Endothelial cell of umbilical vein (primary cell): ENCODE results near the gene NKX2-8. TPM values are rescaled to one million over a fixed set of nuclear protein-coding genes. Genes with fewer than 3 reads are reported as not detected.

Experiments used
- Bru-seq: library from RNA; stranded (reverse); fragments of 400-500 nt; gene quantifications from one replicate; lab custom pipeline; 2021; lab: Mats Ljungman, UMichigan
- BruChase-seq, 2 experiments: library from RNA; stranded (reverse); fragments of 400-500 nt; gene quantifications; one replicate each; lab custom pipeline; 2021; lab: Mats Ljungman, UMichigan
- BruUV-seq: library from RNA; stranded (reverse); fragments of 400-500 nt; replicated peaks from 2 replicates; lab custom pipeline; 2021; lab: Mats Ljungman, UMichigan
- CTCF ChIA-PET: fragments of 300-600, 350-600 bp; sonication (Branson Sonifier 250); formaldehyde crosslinking; loops from one replicate; lab custom pipeline; 2021; ENCODE audit warnings: antibody characterized with exemption, inconsistent platforms; lab: Charles Lee
- POLR2A ChIA-PET: fragments of 300-600, 350-600 bp; sonication (Branson Sonifier 250); formaldehyde crosslinking; loops from one replicate; lab custom pipeline; 2021; ENCODE audit warnings: antibody characterized with exemption, inconsistent platforms; lab: Charles Lee
- DNase-seq: peaks from one replicate; pipeline ENCODE4 v3.0.0-alpha.2; 2011; ENCODE audit warnings: low read depth, low spot score
- FAIRE-seq: peaks from 2 replicates; lab custom pipeline; 2011; peaks lifted over from hg19 to GRCh38; lab: Jason Lieb, UNC
- H2AFZ ChIP-seq: 2 replicates; pipeline ENCODE4 v1.6.0; 2012; ENCODE audit warnings: low read depth, low read length, control low read depth, inconsistent platforms
- H3K27ac ChIP-seq: 2 replicates; pipeline ENCODE4 v1.5.1; 2011; ENCODE audit warnings: low read depth, mild to moderate bottlenecking, control low read depth, low read length, moderate library complexity; ENCODE audit not compliant: insufficient read depth
- H3K27me3 ChIP-seq, 2 experiments: 2 replicates each; pipeline versions ENCODE4 v1.6.0 to v1.6.1; 2011; ENCODE audit warnings: low read length in 2 of 2, mixed read lengths in 1 of 2; ENCODE audit not compliant: control insufficient read depth in 2 of 2, insufficient read depth in 2 of 2
- H3K36me3 ChIP-seq, 2 experiments: 2 replicates in 1 of 2; 3 replicates in 1 of 2; pipeline ENCODE4 v1.5.1; 2011; ENCODE audit warnings: low read length in 2 of 2, mild to moderate bottlenecking in 1 of 2, moderate library complexity in 1 of 2; ENCODE audit not compliant: control insufficient read depth in 2 of 2, insufficient read depth in 2 of 2; ENCODE audit errors: extremely low read depth in 1 of 2
- H3K4me1 ChIP-seq: 3 replicates; pipeline ENCODE4 v1.5.1; 2011; ENCODE audit warnings: mild to moderate bottlenecking, low read length; ENCODE audit not compliant: control insufficient read depth, insufficient read depth; ENCODE audit errors: extremely low read depth
- H3K4me2 ChIP-seq: 2 replicates; pipeline ENCODE4 v1.6.1; 2011; ENCODE audit warnings: low read length, control low read depth, mixed read lengths; ENCODE audit not compliant: insufficient read depth
- H3K4me3 ChIP-seq, 3 experiments: fragments of 200-600 bp in 1 of 3; sonication (generic), shearing (Covaris generic) in 1 of 3; replicated peaks in 1 of 3; 2 replicates each; pipeline ENCODE4 v1.5.1; 2011 to 2016; ENCODE audit warnings: control low read depth in 3 of 3, low read length in 3 of 3, mild to moderate bottlenecking in 2 of 3, inconsistent platforms in 1 of 3, low read depth in 1 of 3, moderate library complexity in 1 of 3; ENCODE audit not compliant: insufficient read depth in 1 of 3
- H3K79me2 ChIP-seq: 2 replicates; pipeline ENCODE4 v1.6.0; 2012; ENCODE audit warnings: low read length, inconsistent platforms; ENCODE audit not compliant: control insufficient read depth, insufficient read depth
- H3K9ac ChIP-seq: replicated peaks from 2 replicates; pipeline ENCODE3; 2011; ENCODE audit warnings: low read length, control low read depth; ENCODE audit not compliant: insufficient read depth; ENCODE audit errors: extremely low read depth
- H3K9me1 ChIP-seq: replicated peaks from 3 replicates; pipeline ENCODE4 v1.6.0; 2011; ENCODE audit warnings: mild to moderate bottlenecking, low read length; ENCODE audit not compliant: control insufficient read depth, insufficient read depth; ENCODE audit errors: extremely low read depth
- H3K9me3 ChIP-seq: replicated peaks from 2 replicates; pipeline ENCODE4 v1.5.1; 2012; ENCODE audit warnings: low read length, inconsistent platforms; ENCODE audit not compliant: control insufficient read depth, insufficient read depth
- H4K20me1 ChIP-seq: replicated peaks from 2 replicates; pipeline ENCODE3; 2011; ENCODE audit warnings: mild to moderate bottlenecking, low read length; ENCODE audit not compliant: control insufficient read depth, insufficient read depth; ENCODE audit errors: extremely low read depth
- CTCF ChIP-seq, 2 donors: IDR thresholded peaks; 1 replicate in 1 of 2; 2 replicates in 1 of 2; pipeline ENCODE4 v1.5.1; 2011; ENCODE audit warnings: low read length in 2 of 2, mild to moderate bottlenecking in 2 of 2, moderate library complexity in 2 of 2, control low read depth in 1 of 2, inconsistent platforms in 1 of 2, low read depth in 1 of 2; ENCODE audit not compliant: insufficient read depth in 1 of 2; ENCODE audit errors: extremely low read depth in 1 of 2
- EZH2 ChIP-seq: IDR thresholded peaks from 2 replicates; pipeline ENCODE4 v1.6.1; 2012; ENCODE audit warnings: borderline replicate concordance, low read depth, mild to moderate bottlenecking, moderate library complexity, low read length, inconsistent platforms; ENCODE audit not compliant: severe bottlenecking
- FOS ChIP-seq: IDR thresholded peaks from 2 replicates; pipeline ENCODE4 v1.6.1; 2011; ENCODE audit warnings: mild to moderate bottlenecking, low read length, moderate library complexity, borderline replicate concordance; ENCODE audit not compliant: insufficient read depth
- GATA2 ChIP-seq: IDR thresholded peaks from 2 replicates; pipeline ENCODE4 v1.7.0; 2011; ENCODE audit warnings: low read depth, mild to moderate bottlenecking, moderate library complexity, mixed read lengths, low read length; ENCODE audit not compliant: insufficient read length, insufficient read depth
- JUN ChIP-seq: IDR thresholded peaks from 2 replicates; pipeline ENCODE4 v1.6.1; 2011; ENCODE audit warnings: borderline replicate concordance, low read depth; ENCODE audit not compliant: insufficient read length, insufficient read depth
- MAX ChIP-seq: IDR thresholded peaks from 2 replicates; pipeline ENCODE4 v1.6.1; 2011; ENCODE audit not compliant: insufficient read depth, insufficient read length
- MYC ChIP-seq: IDR thresholded peaks from one replicate; pipeline ENCODE4 v1.6.1; 2011; ENCODE audit warnings: mild to moderate bottlenecking, low read depth, low read length
- POLR2A ChIP-seq: IDR thresholded peaks from 2 replicates; pipeline ENCODE4 v1.6.1; 2012; ENCODE audit warnings: low read depth, mild to moderate bottlenecking, control low read depth, low read length
- POLR2AphosphoS5 ChIP-seq: IDR thresholded peaks from 2 replicates; pipeline ENCODE4 v1.6.1; 2012; ENCODE audit warnings: low read depth, mild to moderate bottlenecking, control low read depth, low read length, moderate library complexity; ENCODE audit not compliant: insufficient read depth
- dilution Hi-C: fragments of 300-500 bp; cut with MboI; formaldehyde crosslinking; loops from one replicate; pipeline ENCODE4 v1.15.0; 2019; ENCODE audit warnings: low sequenced_read_pairs; ENCODE audit not compliant: extremely low pct_ligation_motif_present
- intact Hi-C: fragments of 100-400 bp; cut with micrococcal nuclease; formaldehyde crosslinking; loops from one replicate; pipeline ENCODE4 v1.10.0; 2022
- long read RNA-seq: library from polyadenylated mRNA; stranded (forward); transcript quantifications from one replicate; pipeline ENCODE4 v2.0.0, GENCODE V29; 2021
- polyA minus RNA-seq, 3 experiments: library from RNA; depleted of rRNA, polyadenylated mRNA; stranded (reverse); fragments of >200 nt; gene quantifications; 1 replicate in 1 of 3; 2 replicates in 2 of 3; pipeline ENCODE4 v1.2.3, GENCODE V29; 2011
- polyA plus RNA-seq, 4 experiments: library from polyadenylated mRNA; depleted of rRNA in 3 of 4; stranded (reverse) in 3 of 4; unstranded in 1 of 4; fragments of >200 nt; gene quantifications; 2 replicates each; pipeline versions ENCODE4 v1.2.1 to v1.2.3, GENCODE V29; 2011 to 2012; ENCODE audit warnings: missing spikeins in 1 of 4
- total RNA-seq: library from RNA; stranded (reverse); gene quantifications from 2 replicates; pipeline ENCODE4 v1.2.3, GENCODE V29; 2021

NKX2-8 gene
- not detected in 2 replicates for total RNA-seq
- not detected in 2 replicates for polyA plus RNA-seq
- not detected in 2 replicates for polyA plus RNA-seq (2011; cell fraction: cytosol; rRNA removed)
- not detected in 2 replicates for polyA plus RNA-seq (2011; cell fraction: nucleus; rRNA removed)
- not detected in 2 replicates for polyA plus RNA-seq (2012)
- not detected in 2 replicates for polyA minus RNA-seq
- polyA minus RNA-seq (2011; cell fraction: cytosol; rRNA and poly(A)+ RNA removed) = not detected
- not detected in 2 replicates for polyA minus RNA-seq (2011; cell fraction: nucleus; rRNA and poly(A)+ RNA removed)
- Bru-seq, nascent RNA = not detected
- not detected for BruChase-seq, experiment 1, labeled RNA remaining after a 6-hour chase
- not detected for BruChase-seq, experiment 2, labeled RNA remaining after a 2-hour chase
- long read RNA-seq = 0 reads

GRCh38 chr14:36582011-36582873 lies at the start of gene NKX2-8:
TSS of gene NKX2-8 (minus strand) at chr14:36582614. CDS start at chr14:36582389, 225 bp downstream.
- no peaks in the 10 kb centered on the region for H3K9me1 ChIP-seq
- TF ChIP-seq EZH2 = peak; percentile 54
- TF ChIP-seq MYC = no peak
- H3K4me2 ChIP-seq = peak within 1 kb of the TSS; percentile 67
- H3K79me2 ChIP-seq = no peaks in the 10 kb centered on the region
- H2AFZ ChIP-seq = no peak within 1 kb of the TSS
- ChIA-PET CTCF (interaction anchor here (0.5 to 1.9 kb wide), 3 partner anchors 29 to 66 kb away, joined by 3 to 5 read pairs (median 3); no protein-coding TSS in a partner anchor), POLR2A (no interaction called here)
- H4K20me1 ChIP-seq = no peaks in the 10 kb centered on the region
- H3K9me3 ChIP-seq = no peaks in the 10 kb centered on the region
- FAIRE-seq (no peak), DNase-seq (no peak)
- H3K4me3 ChIP-seq = peak within 1 kb of the TSS in 1 of 3 experiments; percentile 6
- H3K4me1 ChIP-seq = peaks cover 5% of the 10 kb centered on the region
- H3K27me3 ChIP-seq = peaks cover 62 to 87% of the 10 kb centered on the region in 2 experiments
- intact Hi-C loops = no loop called here
- no TSS peak for BruUV-seq
- H3K27ac ChIP-seq = no peak within 1 kb of the TSS
- no peak within 1 kb of the TSS for H3K9ac ChIP-seq
- dilution Hi-C loops = no loop called here
- no peaks in the 10 kb centered on the region for H3K36me3 ChIP-seq

GRCh38 chr14:36627981-36628380 lies 45.6 kb upstream of the NKX2-8 start:
- no peak overlapping the region for H3K9ac ChIP-seq
- no peaks in the 10 kb centered on the region for H3K9me3 ChIP-seq
- H3K4me3 ChIP-seq = no peak overlapping the region
- dilution Hi-C loops (no loop called here), intact Hi-C loops (no loop called here)
- H3K4me1 ChIP-seq = no peaks in the 10 kb centered on the region
- POLR2A ChIA-PET = no interaction called here
- no TSS peak for BruUV-seq
- no peak overlapping the region for H3K27ac ChIP-seq
- no peak overlapping the region for H2AFZ ChIP-seq
- DNase-seq = no peak
- no peak for FAIRE-seq
- H4K20me1 ChIP-seq = no peaks in the 10 kb centered on the region
- TF ChIP-seq POLR2A = no peak
- TF ChIP-seq GATA2 = no peak
- TF ChIP-seq JUN = no peak
- TF ChIP-seq EZH2 = no peak
- no peak for TF ChIP-seq CTCF (IDR thresholded peaks at IDR 0.05; ENCODE audit: extremely low read depth in 1 of 2, insufficient read depth in 1 of 2, low read depth in 1 of 2, low read length in 2 of 2)
- TF ChIP-seq FOS = no peak
- no peak for TF ChIP-seq MYC
- TF ChIP-seq MAX = no peak
- no peak for TF ChIP-seq POLR2AphosphoS5
- no peaks in the 10 kb centered on the region for H3K36me3 ChIP-seq
- no peaks in the 10 kb centered on the region for H3K9me1 ChIP-seq
- no peaks in the 10 kb centered on the region for H3K79me2 ChIP-seq
- H3K4me2 ChIP-seq = no peak overlapping the region
- peaks cover 4 to 5% of the 10 kb centered on the region in 2 experiments for H3K27me3 ChIP-seq
- CTCF ChIA-PET = interaction anchor here (0.6 to 0.8 kb wide), 2 partner anchors 22 to 61 kb away, joined by 3 to 5 read pairs; no protein-coding TSS in a partner anchor
